NCI-H226 (cell line): ENCODE data around the gene CMYA5.

Experiments
- DNase-seq: peaks from one replicate; pipeline ENCODE4 v3.0.0-alpha.2; 2015

The CMYA5 gene

GRCh38 chr5:79800979-79801827, 111.6 kb downstream of the CMYA5 start:
- DNase-seq = no peak

DNA sequence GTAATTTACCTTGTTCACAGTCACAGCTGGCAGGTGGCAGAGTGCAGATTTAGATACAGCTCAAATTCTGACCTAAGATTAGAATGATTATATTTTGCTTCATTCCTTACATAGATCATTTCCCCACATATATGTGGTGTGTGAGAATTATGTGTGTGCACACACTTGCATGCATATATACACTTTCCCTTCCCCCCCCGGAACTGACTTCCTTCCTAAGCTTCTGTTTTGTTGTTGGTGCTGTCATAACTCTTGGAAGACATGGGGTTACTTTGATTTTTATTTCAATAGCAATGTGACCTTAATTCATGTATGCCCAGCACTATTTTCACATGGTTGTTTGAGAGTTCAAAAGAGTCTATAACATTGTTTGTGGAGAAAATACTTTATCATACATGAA, 112.8 kb downstream of the CMYA5 start:
- DNase-seq = no peak

DNA sequence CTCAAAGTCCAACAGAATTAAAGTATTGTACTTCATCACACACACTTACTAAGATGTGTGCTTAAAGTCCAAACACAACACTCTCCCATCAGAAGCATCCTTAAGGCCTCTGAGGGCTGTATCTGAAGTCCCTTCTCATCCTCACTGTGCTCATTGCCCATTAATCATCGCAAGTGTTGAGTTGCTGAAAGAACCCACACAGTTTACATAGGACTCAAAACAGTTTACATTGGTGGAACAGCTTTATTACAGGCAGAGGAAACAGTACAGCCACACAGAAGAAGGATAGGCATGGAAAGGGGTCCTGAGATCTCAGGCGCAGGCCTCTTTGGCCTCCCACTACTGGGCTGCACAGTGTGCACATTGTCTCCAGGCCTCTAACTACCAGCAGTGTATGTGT, 113.4 kb downstream of the CMYA5 start:
- no peak for DNase-seq

DNA sequence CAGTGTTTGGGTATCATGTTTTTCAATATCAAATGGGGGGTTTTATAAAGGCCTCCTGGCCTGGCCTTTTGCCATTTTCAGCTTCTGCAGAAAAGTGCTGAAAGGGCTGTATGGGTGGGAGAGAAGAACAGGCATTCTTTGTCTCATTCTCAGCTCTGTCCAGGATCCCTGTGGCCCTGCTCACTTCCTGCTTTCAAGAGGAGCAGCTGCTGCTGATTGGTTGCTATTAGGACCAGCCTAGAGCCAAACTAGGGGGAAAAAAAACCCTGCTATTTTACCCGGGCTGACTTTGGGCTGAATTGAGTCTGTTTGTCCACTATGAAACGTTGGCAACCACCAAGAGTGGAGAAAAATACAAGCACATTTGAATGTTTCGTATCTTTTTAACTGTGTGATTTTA, 117.1 kb downstream of the CMYA5 start:
- no peak for DNase-seq

- no peak for DNase-seq
Observed at GRCh38 chr5:79809743-79810142, 120.1 kb downstream of the CMYA5 start.

- DNase-seq = no peak
Observed at GRCh38 chr5:79811081-79811480, 121.4 kb downstream of the CMYA5 start.

DNA sequence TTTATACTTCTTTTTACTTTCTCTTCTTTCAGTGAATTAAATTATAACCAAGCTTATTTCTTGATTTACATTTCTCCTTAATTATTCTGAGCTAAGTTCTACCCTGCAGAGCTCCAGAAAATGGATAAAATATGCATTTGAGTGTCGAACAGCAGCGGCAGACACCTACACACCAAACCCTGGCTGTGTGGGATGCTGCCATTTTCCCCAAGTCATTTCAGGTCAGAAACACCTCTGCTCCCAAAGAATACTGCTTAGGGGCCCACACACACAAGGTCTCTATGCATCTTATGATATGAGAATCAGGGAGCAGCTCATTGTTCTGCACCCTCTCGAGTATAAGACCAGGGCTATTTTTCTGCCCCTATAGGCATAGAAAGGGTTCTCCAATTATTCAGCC, 122.3 kb downstream of the CMYA5 start:
- DNase-seq = no peak

GRCh38 chr5:79814699-79815098, 125.1 kb downstream of the CMYA5 start:
- DNase-seq = no peak

DNA sequence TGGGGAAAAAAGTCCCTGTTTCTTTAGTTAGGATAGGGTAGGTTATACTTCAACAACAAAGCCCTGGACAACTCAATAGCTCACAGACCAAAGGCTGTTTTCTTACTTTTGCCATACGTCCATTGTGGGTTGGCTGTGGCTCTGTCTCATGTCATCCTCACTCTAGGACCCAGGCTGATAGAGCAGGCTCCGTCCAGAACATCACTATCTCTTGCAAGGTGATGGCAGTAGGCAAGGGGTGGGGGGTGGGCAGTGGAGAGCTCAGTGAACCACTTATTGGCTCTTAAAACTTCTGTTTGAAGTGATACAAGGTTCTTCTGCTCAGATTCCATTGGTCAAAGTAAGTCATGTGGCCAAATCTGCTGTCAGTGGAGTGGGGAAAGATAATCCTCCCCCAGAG, 126.4 kb downstream of the CMYA5 start:
- no peak for DNase-seq

- DNase-seq = no peak
Observed at GRCh38 chr5:79820648-79821047, 131.0 kb downstream of the CMYA5 start.

GRCh38 chr5:79824444-79824843, 134.8 kb downstream of the CMYA5 start:
- DNase-seq = no peak

- DNase-seq = no peak
Observed at GRCh38 chr5:79825802-79826201, 136.2 kb downstream of the CMYA5 start.

DNA sequence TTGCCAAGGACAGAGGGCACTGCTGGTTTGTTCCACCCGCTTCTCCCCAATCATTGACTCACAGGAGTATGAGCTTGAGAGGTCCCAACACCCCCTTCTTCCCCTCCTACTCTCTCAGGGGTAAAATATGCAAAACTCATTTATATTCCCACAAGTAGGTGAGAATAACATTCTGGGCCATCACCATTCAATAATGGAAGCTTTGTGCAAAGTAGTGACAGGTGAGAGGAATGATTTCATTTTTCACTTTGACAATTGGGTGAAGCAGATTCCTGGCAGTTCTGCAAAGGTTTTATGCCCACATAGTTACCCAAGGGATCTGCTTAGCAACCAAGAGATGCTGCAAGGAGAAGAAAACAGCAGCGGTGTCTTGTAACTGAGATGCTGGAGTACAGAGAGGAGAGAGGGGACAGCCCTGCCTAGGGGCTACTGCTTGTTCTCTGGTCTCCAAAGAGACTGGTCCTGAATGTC, 137.6 kb downstream of the CMYA5 start:
- no peak for DNase-seq

GRCh38 chr5:79829260-79829659, 139.6 kb downstream of the CMYA5 start:
- no peak for DNase-seq

DNA sequence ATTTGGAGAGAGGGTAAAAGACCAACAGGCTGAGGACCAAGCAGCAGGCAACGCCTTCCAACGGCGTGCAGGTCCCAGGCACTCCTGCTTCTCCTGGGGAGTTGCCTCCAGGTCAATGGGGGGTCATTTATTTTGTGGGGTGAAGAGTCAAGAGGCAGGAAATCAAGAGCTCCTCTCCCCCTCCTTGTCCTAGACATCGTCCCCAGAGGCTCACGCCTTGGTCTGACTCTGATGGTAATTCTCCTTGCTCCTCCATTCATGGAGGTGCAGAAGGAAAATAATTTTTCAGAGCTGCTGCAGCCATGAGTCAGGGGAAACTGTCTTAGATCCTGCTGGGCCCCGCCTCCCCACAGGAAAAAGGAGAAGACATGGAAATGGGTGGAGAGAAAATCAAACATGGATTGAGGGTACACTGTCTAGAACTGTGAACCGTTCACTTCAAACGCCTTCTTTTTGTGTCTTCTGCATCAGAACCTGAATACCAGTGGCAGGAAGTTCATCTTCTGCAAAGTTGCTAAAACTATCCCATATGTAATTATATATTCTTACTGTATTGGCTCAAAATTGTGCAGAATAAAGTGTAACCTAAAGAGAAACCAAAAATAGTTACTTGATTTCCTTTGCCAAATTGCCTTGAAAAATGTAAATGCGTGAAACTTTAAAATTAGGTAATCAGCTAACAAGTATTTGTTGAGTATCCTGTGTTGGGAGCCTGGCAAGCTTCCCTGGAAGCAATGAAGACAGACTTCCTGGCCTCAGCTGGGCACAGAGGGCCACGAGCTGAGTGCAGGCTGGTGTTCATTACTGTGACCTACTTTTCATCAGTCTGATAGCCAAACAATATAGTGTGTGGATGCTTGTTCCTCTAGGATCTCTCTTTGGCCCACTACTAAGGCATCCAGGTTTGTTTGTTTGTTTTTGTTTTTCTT, 142.0 kb downstream of the CMYA5 start:
- DNase-seq = no peak

DNA sequence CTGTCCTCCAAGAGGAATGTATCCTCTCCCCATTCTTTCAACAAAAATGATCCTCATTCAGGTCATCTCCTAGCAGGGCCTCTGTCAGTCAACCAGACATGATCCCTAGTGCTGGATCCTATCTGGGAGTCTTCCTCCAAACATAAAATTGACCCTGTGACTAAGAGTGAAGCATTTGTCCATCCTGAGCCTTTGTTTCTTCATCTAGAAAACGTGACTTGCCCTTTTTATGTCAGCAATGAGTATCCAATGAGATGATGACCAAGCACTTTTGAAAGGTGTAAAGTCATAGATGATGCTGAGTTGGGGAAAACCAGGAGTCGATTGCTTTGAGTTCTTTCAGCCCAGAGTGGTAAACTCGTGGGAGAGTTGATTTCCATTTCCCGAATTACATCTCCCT, 143.3 kb downstream of the CMYA5 start:
- DNase-seq = no peak

- no peak for DNase-seq
Observed at GRCh38 chr5:79834098-79834753, 144.6 kb downstream of the CMYA5 start.

DNA sequence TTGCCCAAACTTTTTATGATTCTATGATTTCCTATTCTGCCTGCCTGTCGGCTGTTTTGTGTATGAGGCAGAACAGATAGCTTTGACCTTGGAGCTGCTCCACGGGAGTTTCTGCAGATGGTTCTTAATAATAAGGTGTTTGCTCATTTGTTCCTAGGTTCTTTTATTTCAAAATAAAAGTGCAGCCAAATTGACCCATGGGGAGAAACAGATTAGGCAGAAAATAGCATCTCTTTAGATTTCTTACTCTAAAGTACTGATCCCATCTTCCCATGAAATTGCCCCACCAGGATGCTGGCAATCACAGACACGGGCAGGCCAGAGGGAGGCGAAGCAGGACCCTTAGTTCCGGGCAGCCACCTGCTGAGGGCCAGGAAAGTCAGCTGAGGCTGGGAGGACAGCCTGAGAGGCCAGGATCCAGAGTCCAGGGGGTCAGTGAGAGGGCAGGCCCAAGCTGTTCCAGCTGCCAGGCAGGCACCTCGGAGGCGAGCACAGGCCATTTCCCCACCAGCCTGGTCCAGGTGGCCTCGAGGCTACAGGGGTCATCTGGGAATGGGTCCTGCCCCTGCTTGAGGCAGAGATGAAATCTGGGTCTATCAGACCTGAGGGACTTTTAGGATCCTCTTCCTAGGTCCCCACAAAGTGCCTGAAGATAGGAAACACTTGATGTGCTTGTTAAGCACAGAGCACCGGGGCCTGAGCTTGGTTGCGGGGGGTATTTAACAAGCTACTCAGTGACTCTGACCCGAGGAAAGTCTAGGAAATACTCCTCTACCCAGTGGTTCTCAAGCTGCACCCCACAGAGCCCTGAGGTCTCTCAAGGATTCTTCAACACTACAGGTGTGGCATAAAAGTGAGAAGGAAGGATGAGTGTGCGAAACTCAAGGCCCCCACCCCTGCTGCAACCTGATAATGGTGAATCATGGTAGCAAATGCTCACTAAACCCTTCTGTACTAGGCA, 145.4 kb downstream of the CMYA5 start:
- no peak for DNase-seq

GRCh38 chr5:79837761-79838551, 148.3 kb downstream of the CMYA5 start:
- no peak for DNase-seq

- no peak for DNase-seq
Observed at GRCh38 chr5:79840084-79840990, 150.7 kb downstream of the CMYA5 start.
